Activated CD8-positive, alpha-beta memory T cell treated with anti-CD3 and anti-CD28 coated beads, Interleukin-2, amount 50 U/mL, for 48 hours (primary cell): ENCODE measurements around the gene SGK2.
"Not testable (repeated sequence)": the region's sequence is repeated elsewhere in the genome, so short reads cannot be mapped to it uniquely, and the experiment has no call there.

Experiments used
- DNase-seq: peaks from one replicate; pipeline ENCODE4 v3.0.0-alpha.2; 2020

The SGK2 gene

DNA sequence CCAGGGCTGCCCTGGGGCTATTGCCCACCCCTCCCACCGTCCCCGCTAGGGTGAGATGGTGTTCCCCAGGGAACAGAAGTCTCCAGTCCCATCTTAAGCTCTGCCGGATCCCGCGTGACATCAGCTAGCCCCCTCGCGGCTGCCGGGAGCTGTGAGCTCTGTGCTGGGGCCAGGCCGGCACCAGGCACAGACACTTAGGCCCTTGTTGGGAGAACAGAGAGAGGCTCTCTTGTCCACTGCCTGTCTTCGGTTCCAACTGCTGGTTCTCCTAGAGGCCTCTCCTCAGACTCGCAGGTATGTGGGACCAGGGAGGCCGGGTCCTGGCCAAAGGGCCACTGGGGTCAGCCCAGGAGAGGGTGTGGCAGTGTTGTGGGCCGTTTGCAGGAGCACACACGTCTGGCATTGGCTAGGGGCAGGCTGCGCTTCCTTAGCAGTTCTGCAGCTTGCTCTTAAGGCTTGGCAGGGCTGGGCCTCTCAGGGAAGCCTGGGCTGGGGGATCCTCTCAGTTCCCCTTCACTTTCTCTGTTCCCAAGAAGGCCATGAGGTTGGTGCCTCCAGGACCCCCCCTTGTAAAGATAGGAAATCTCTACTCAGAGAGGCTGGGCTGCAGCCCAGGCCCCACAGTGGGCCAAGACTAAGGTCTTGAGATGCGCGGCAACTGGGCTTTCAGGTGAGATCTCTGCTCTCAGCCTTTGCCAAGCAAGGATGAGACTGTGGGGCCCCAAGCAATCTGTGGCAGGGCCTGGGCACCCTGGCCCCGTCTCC, 6.3 kb downstream of the SGK2 start:
- DNase-seq, result no peak

GRCh38 chr20:43565758-43566104, 6.9 kb downstream of the SGK2 start:
- no peak for DNase-seq

DNA sequence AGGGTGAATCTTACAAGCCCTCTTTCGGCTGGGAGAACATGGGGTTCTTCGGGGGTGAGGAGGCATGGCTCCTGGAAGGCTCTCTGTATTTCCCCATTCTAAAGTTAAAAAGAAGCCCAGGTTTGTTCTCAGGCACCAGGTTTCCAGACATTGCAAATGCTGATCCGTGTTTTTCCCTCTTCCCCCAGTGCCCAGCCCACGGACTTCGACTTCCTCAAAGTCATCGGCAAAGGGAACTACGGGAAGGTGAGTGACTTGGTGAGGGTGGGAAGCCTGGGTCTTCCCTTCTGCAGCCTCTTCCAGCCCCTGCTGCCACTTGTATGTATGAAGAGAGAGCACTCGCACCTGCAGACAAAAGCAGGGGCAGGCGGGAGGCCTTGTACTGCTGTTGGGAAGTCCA, 8.7 kb downstream of the SGK2 start:
- DNase-seq, result no peak

GRCh38 chr20:43568706-43569105, 9.9 kb downstream of the SGK2 start:
- DNase-seq, result no peak

DNA sequence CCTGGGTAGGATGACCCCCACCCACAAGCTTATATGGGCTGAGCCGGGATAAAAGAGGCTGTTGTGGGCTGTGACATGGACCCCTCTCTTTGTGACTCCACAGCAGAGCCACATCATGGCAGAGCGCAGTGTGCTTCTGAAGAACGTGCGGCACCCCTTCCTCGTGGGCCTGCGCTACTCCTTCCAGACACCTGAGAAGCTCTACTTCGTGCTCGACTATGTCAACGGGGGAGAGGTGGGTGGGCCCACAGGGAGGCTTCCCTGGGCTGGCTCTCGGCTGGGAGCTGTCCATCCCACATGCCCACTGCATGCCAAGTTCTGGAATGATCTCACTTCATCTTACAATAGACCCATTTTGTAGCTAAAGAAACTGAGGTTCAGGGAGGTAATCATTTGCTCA, 10.5 kb downstream of the SGK2 start:
- DNase-seq, result no peak

DNA sequence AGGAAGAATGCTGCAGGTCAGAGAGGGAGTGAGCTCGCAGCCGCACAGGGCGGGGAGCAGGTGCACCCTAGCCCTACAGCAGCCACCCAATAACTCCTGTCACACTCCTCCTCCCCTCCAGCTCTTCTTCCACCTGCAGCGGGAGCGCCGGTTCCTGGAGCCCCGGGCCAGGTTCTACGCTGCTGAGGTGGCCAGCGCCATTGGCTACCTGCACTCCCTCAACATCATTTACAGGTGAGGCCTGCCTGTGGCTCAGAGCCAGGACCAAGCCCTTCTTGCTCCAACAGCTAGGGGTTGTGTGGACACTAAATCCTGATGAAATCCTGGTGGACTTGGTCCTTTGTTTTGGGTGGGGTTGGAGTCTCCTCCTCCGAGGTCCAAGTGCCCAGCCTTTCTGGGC, 11.7 kb downstream of the SGK2 start:
- DNase-seq, result no peak

GRCh38 chr20:43571310-43571709, 12.5 kb downstream of the SGK2 start:
- no peak for DNase-seq

DNA sequence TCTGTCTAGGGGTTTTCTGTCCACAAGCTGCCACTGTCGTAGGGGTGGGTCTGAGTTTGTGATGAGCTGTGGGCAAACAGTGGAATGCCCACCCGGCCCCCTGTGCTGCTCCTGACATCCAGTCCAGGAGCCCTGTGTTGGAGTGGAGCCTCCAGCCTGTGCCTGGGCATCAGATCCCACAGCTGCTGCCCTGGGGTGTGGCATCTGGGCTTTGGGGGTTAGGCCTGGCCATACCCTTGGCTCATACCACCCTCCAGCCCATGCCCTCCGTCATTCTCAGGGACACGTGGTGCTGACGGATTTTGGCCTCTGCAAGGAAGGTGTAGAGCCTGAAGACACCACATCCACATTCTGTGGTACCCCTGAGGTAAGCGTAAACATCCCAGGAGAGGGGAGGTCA, 12.9 kb downstream of the SGK2 start:
- no peak for DNase-seq

DNA sequence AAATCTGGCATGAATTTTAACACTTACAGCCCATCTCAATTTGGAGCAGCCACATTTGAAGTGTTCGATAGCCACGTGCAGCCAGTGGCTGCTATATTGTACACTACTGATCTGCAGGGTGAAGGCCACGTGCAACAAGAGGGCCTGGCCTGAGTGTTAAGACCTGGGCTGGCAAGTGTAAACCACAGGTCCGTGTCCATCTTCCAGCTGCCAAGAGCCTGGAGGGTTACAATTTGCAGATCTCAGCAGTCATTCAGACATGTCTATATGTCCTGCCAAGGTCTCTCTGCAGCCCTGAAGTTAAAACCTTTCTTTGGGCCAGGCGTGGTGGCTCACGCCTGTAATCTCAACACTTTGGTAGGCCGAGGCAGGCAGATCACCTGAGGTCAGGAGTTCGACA, 14.1 kb downstream of the SGK2 start:
- no peak for DNase-seq

DNA sequence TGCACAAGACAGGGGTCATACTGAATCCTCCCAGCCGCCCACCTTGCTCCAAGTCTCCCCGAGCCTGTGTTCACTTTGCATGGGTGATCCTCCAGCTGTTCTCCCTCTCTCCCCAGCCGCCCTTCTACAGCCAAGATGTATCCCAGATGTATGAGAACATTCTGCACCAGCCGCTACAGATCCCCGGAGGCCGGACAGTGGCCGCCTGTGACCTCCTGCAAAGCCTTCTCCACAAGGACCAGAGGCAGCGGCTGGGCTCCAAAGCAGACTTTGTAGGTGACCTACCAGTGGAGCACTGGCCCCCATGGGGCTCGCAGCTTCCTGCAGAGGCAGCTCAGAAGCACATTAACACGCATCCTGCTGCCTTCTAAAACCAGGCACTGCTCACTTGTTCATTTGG, 17.3 kb downstream of the SGK2 start:
- DNase-seq, result no peak

GRCh38 chr20:43579861-43580793, 21.3 kb downstream of the SGK2 start:
- DNase-seq, result no peak

DNA sequence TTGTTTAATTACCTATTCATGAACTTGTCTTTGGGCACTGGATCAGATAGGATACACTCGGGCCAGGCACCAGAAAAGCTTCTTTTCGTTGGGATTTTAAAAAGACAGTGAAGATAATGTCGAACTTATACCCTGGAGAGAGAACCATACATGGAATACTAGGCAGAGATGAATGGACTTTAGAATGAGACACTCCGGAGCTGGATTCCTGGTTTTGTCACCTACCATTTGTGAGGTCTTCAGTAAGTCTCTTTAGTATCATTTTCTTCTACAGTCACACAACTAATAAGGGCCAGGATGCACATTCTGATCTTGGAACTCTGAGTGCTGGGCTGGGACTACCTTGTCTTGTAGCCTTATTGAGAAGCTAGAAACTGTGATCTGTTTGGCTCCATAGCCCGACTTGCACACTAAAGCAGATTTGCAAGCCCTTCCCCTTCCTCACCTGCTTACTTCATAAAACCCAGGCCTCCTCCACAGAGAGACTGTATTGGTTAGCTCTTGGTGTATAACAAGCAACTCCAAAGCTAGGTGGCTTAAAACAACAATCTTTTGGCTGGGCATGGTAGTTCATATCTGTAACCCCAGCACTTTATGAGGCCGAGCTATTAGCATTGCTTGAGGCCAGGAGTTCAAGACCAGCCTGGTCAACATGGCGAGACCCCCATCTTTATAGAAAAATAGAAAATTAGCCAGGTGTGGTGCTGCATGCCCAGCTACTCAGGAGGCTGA, 24.5 kb downstream of the SGK2 start:
- no peak for DNase-seq

- DNase-seq, result no peak
These were observed 25.2 kb downstream of the SGK2 start for GRCh38 chr20:43583982-43584432.

- DNase-seq, result no peak
These were observed 25.8 kb downstream of the SGK2 start for GRCh38 chr20:43584448-43585136.

GRCh38 chr20:43586641-43587040, 27.8 kb downstream of the SGK2 start:
- DNase-seq, result no peak

DNA sequence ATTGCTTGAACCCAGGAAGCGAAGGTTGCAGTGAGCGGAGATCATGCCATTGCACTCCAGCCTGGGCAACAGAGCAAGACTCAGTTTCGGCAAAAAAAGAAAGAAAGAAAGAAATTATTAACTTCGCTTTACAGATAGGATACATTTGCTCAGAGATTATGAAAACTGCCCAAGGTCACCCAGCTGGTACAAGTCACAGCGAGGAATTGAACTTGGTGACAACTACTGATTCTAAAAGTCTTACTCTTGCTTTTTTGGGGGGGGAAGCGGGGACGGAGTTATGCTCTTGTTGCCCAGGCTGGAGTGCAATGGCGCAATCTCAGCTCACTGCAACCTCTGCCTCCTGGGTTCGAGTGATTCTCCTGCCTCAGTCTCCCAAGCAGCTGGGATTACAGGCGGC, 29.7 kb downstream of the SGK2 start:
- DNase-seq, result not testable (repeated sequence)

GRCh38 chr20:43590036-43590391, 31.2 kb downstream of the SGK2 start:
- DNase-seq, result peak; percentile 57

DNA sequence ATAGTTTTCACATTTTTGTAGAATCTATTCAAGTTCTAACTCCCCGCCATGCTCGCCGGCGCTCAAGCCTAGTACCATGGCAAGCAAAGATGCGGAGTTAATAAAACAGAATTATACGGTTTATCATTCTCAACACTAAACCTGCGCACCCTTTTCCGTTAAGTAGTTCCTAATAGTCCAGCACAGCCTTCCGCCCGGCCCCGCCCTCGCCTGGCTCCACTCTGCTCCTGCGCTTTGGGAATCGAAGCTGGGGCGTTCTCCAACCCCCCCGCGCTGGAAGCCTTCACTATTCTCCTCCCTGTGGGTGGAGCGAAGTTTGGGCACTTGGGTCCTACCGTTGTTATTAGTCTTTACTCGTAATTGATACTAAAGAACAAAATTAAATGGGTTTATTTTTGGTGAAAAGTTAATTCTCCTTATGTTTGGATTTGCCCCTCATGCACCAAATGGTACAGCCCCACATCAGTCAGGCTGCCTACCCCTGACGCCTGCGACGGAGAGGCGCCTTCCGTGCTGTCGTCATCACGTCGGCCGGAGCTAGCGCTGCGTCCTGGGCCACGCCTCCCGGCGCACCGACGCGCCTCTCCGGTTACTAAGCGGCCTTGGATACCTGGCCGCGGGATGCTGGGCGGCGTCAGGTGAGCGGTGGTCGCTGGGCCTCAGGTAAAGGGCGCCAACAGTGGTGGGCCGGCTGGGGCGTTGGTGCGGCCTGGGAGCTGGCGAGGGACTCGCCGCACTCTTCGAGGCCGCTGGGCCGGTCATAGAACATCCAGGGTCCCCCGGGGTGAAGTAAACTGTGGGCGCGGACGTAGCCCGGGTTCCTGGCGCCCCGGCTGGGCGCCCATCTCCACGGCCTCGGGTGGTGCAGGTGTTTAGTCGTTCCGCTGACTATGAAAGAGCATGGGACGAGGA, 31.8 kb downstream of the SGK2 start, which contains the start of gene IFT52:
Gene IFT52, plus strand, starts transcription at position 546 of the 912 bp plus-strand sequence. CDS start 3,762 bp downstream, outside the sequence.
- peak; percentile 91 for DNase-seq

DNA sequence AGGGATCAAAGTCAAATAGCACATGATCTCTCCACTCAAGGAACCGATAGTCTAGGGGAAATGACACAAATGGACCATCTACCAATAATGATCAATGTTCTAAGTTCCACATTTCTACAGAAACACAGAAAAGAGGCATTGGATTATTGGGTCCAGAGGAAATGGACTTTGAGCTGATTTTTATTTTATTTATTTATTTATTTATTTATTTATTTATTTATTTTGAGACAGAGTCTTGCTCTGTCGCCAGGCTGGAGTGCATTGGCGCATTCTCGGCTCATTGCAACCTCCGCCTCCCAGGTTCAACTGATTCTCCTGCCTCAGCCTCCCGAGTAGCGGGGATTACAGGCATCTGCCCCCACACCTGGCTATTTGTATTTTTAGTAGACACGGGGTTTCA, 43.1 kb downstream of the SGK2 start:
- DNase-seq, result not testable (repeated sequence)

DNA sequence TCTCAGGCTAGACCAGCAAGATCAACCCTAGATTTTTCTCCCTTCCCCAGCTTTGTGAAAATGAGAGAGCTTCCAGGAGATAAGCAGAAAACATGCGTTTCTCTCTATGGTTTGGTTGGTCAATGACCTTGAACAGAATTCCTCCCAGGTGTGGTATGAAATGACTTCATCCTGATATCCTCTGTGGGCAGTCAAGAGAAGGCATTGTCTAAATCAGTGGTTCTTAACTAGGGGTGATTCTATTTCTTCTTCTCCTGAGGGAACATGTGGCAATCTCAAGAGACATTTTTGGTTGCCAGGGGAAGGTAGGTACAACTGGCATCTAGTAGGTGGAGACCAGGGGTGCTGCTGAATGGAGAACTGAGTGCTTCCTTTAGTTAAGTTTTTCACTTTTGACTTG, 44.3 kb downstream of the SGK2 start:
- no peak for DNase-seq

GRCh38 chr20:43605715-43606114, 46.9 kb downstream of the SGK2 start:
- DNase-seq, result no peak

DNA sequence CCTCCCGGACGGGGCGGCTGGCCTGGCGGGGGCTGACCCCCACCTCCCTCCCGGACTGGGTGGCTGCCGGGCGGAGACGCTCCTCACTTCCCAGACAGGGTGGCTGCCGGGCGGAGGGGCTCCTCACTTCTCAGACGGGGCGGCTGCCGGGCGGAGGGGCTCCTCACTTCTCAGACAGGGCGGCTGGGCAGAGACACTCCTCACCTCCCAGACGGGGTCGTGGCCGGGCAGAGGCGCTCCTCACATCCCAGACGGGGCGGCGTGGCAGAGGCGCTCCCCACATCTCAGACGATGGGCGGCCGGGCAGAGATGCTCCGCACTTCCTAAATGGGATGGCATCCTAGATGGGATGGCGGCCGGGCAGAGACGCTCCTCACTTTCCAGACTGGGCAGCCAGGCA, 48.5 kb downstream of the SGK2 start:
- DNase-seq, result not testable (repeated sequence)
